Measurements from ENCODE around the gene IFITM5.

IFITM5 gene

GRCh38 chr11:285021-285893, 14.1 kb downstream of the IFITM5 start:
- TF ChIP-seq CTCF (IDR thresholded peaks at IDR 0.05), result no peak

- no peak for TF ChIP-seq CTCF (IDR thresholded peaks at IDR 0.05)
Measured at GRCh38 chr11:284105-285020, 15.0 kb downstream of the IFITM5 start.

- no peak for TF ChIP-seq CTCF (IDR thresholded peaks at IDR 0.05)
Measured at GRCh38 chr11:283405-284104, 15.8 kb downstream of the IFITM5 start.

- TF ChIP-seq CTCF (IDR thresholded peaks at IDR 0.05), result no peak
Measured at GRCh38 chr11:282630-283360, 16.5 kb downstream of the IFITM5 start.

- TF ChIP-seq CTCF (IDR thresholded peaks at IDR 0.05), result no peak
Measured at GRCh38 chr11:282171-282570, 17.2 kb downstream of the IFITM5 start.

GRCh38 chr11:281486-282161, 17.7 kb downstream of the IFITM5 start:
- no peak for TF ChIP-seq CTCF (IDR thresholded peaks at IDR 0.05)

All from LNCAP (cell line).